ENCODE results near the gene ERP27.

ERP27 gene

GRCh38 chr12:14919455-14919854 is 18.9 kb downstream of the ERP27 start:
- in situ Hi-C loops (cut with MboI; ENCODE audit: low pct_unique_long_range_greater_than_20kb, low sequenced_read_pairs, unreplicated experiment): no loop called here
- no peak for DNase-seq (ENCODE audit: low spot score)
- no peak for TF ChIP-seq CTCF (IDR thresholded peaks at IDR 0.05; ENCODE audit: extremely low read depth, insufficient read depth, missing control alignments)

GRCh38 chr12:14915736-14916135 is 22.6 kb downstream of the ERP27 start:
- DNase-seq (ENCODE audit: low spot score): no peak
- in situ Hi-C loops (cut with MboI; ENCODE audit: low pct_unique_long_range_greater_than_20kb, low sequenced_read_pairs, unreplicated experiment): no loop called here
- TF ChIP-seq CTCF (IDR thresholded peaks at IDR 0.05; ENCODE audit: extremely low read depth, insufficient read depth, missing control alignments): no peak

- DNase-seq (ENCODE audit: low spot score): no peak
- in situ Hi-C loops (cut with MboI; ENCODE audit: low pct_unique_long_range_greater_than_20kb, low sequenced_read_pairs, unreplicated experiment): no loop called here
- no peak for TF ChIP-seq CTCF (IDR thresholded peaks at IDR 0.05; ENCODE audit: extremely low read depth, insufficient read depth, missing control alignments)
These were observed 25.0 kb downstream of the ERP27 start for GRCh38 chr12:14913381-14913781.

- in situ Hi-C loops (cut with MboI; ENCODE audit: low pct_unique_long_range_greater_than_20kb, low sequenced_read_pairs, unreplicated experiment): no loop called here
These were observed 27.2 kb downstream of the ERP27 start for GRCh38 chr12:14911131-14911530.

GRCh38 chr12:14910090-14910915 is 28.0 kb downstream of the ERP27 start:
- no peak for TF ChIP-seq CTCF (IDR thresholded peaks at IDR 0.05; ENCODE audit: extremely low read depth, insufficient read depth, missing control alignments)
- no peak for DNase-seq (ENCODE audit: low spot score)
- in situ Hi-C loops (cut with MboI; ENCODE audit: low pct_unique_long_range_greater_than_20kb, low sequenced_read_pairs, unreplicated experiment): no loop called here

More at GRCh38 chr12:14911131-14911530, 27.2 kb downstream of the ERP27 start:
- no peak for DNase-seq (ENCODE audit: low spot score)
- TF ChIP-seq CTCF (IDR thresholded peaks at IDR 0.05; ENCODE audit: extremely low read depth, insufficient read depth, missing control alignments): no peak

- no peak for DNase-seq (ENCODE audit: low spot score)
- TF ChIP-seq CTCF (IDR thresholded peaks at IDR 0.05; ENCODE audit: extremely low read depth, insufficient read depth, missing control alignments): no peak
- in situ Hi-C loops (cut with MboI; ENCODE audit: low pct_unique_long_range_greater_than_20kb, low sequenced_read_pairs, unreplicated experiment): no loop called here
These were observed 30.4 kb downstream of the ERP27 start for GRCh38 chr12:14907953-14908352.
